H1 (cell line): Measurements from ENCODE around the gene ZBTB7A. TPM values are rescaled to one million over a fixed set of nuclear protein-coding genes. Genes with fewer than 3 reads are reported as not detected.
A peak's percentile ranks its signal among the peaks of the same experiment; 100 is the strongest.

Experiments used
- CTCF ChIA-PET: fragments of 300-600 bp; sonication (Branson Sonifier 250); formaldehyde crosslinking; loops from one replicate; lab custom pipeline; 2021; ENCODE audit not compliant: partially characterized antibody; lab: Charles Lee
- POLR2A ChIA-PET: fragments of 300-600 bp; sonication (Branson Sonifier 250); formaldehyde crosslinking; loops from one replicate; lab custom pipeline; 2021; ENCODE audit warnings: inconsistent platforms; ENCODE audit not compliant: partially characterized antibody; lab: Charles Lee
- DNase-seq, 2 experiments: peaks; one replicate each; pipeline versions ENCODE4 v3.0.0 to v3.0.0-alpha.2; 2010 to 2022; ENCODE audit warnings: low spot score in 2 of 2, low read depth in 1 of 2, mixed read lengths in 1 of 2
- FAIRE-seq: peaks from 2 replicates; lab custom pipeline; 2011; peaks lifted over from hg19 to GRCh38; lab: Jason Lieb, UNC
- H2AFZ ChIP-seq: 2 replicates; pipeline ENCODE4 v1.8.1; 2012; ENCODE audit warnings: low read length, inconsistent platforms
- H2AK5ac ChIP-seq: 2 replicates; pipeline ENCODE4 v1.6.1; 2013; ENCODE audit warnings: low read depth, low read length
- H2BK120ac ChIP-seq: replicated peaks from 2 replicates; pipeline ENCODE3; 2013; ENCODE audit warnings: low read depth, low read length, inconsistent platforms
- H2BK12ac ChIP-seq: 2 replicates; pipeline ENCODE4 v1.6.1; 2013; ENCODE audit warnings: low read depth, low read length
- H2BK15ac ChIP-seq: 2 replicates; pipeline ENCODE4 v1.6.1; 2013; ENCODE audit warnings: low read length
- H2BK20ac ChIP-seq: 2 replicates; pipeline ENCODE4 v1.6.1; 2013; ENCODE audit warnings: low read length
- H2BK5ac ChIP-seq: 2 replicates; pipeline ENCODE4 v1.6.1; 2013; ENCODE audit warnings: low read depth, low read length
- H3K14ac ChIP-seq: 2 replicates; pipeline ENCODE4 v1.6.1; 2013; ENCODE audit warnings: inconsistent platforms; ENCODE audit not compliant: insufficient read length
- H3K18ac ChIP-seq: 2 replicates; pipeline ENCODE4 v1.6.1; 2013; ENCODE audit warnings: low read length; ENCODE audit errors: extremely low read depth
- H3K23ac ChIP-seq: 2 replicates; pipeline ENCODE4 v1.6.1; 2013; ENCODE audit warnings: inconsistent platforms; ENCODE audit not compliant: insufficient read length
- H3K23me2 ChIP-seq: 2 replicates; pipeline ENCODE4 v1.6.1; 2013; ENCODE audit warnings: low read depth, low read length
- H3K27ac ChIP-seq: 2 replicates; pipeline ENCODE4 v1.6.1; 2011; ENCODE audit warnings: low read depth, low read length, inconsistent platforms
- H3K27me3 ChIP-seq, 4 experiments: replicated peaks in 1 of 4; 1 replicate in 1 of 4; 2 replicates in 3 of 4; pipeline versions ENCODE4 v1.6.1 to v1.8.1; 2011 to 2013; ENCODE audit warnings: low read length in 3 of 4, mild to moderate bottlenecking in 3 of 4, inconsistent platforms in 2 of 4, mixed read lengths in 2 of 4, moderate library complexity in 1 of 4; ENCODE audit not compliant: control insufficient read depth in 3 of 4, insufficient read depth in 3 of 4; ENCODE audit errors: extremely low read depth in 1 of 4
- H3K36me3 ChIP-seq, 4 experiments: 2 replicates each; pipeline versions ENCODE4 v1.6.1 to v1.8.1; 2011 to 2013; ENCODE audit warnings: mild to moderate bottlenecking in 4 of 4, low read length in 3 of 4, moderate library complexity in 2 of 4, control low read depth in 1 of 4, inconsistent platforms in 1 of 4; ENCODE audit not compliant: insufficient read depth in 4 of 4, control insufficient read depth in 2 of 4
- H3K4ac ChIP-seq: replicated peaks from 2 replicates; pipeline ENCODE3; 2013; ENCODE audit warnings: low read length, low read depth, mixed read lengths, inconsistent platforms; ENCODE audit not compliant: insufficient read length
- H3K4me1 ChIP-seq, 4 experiments: replicated peaks in 1 of 4; 1 replicate in 1 of 4; 2 replicates in 3 of 4; pipeline versions ENCODE4 v1.6.1 to v1.8.1; 2011 to 2013; ENCODE audit warnings: low read length in 3 of 4, inconsistent platforms in 2 of 4, mixed read lengths in 1 of 4; ENCODE audit not compliant: insufficient read depth in 4 of 4, control insufficient read depth in 3 of 4
- H3K4me2 ChIP-seq, 2 experiments: 2 replicates each; pipeline versions ENCODE4 v1.6.1 to v1.8.1; 2011 to 2013; ENCODE audit warnings: low read depth in 2 of 2, low read length in 2 of 2, control low read depth in 1 of 2, inconsistent platforms in 1 of 2, mild to moderate bottlenecking in 1 of 2; ENCODE audit not compliant: insufficient read depth in 1 of 2
- H3K4me3 ChIP-seq, 4 experiments: fragments of 200-600, 300-600 bp in 1 of 4; sonication (generic), shearing (Covaris generic), sonication (Bioruptor Twin) in 1 of 4; 2 replicates each; pipeline versions ENCODE4 v1.5.1 to v1.8.1; 2011 to 2016; ENCODE audit warnings: low read length in 4 of 4, low read depth in 3 of 4, control low read depth in 2 of 4, inconsistent platforms in 2 of 4, mild to moderate bottlenecking in 2 of 4, mixed read lengths in 1 of 4, moderate library complexity in 1 of 4; ENCODE audit not compliant: insufficient read depth in 2 of 4; ENCODE audit errors: extremely low read depth in 1 of 4
- H3K56ac ChIP-seq: replicated peaks from 2 replicates; pipeline ENCODE3; 2013; ENCODE audit warnings: low read depth, mild to moderate bottlenecking, mixed read lengths, low read length, inconsistent platforms; ENCODE audit not compliant: insufficient read length
- H3K79me1 ChIP-seq: 2 replicates; pipeline ENCODE4 v1.6.1; 2013; ENCODE audit warnings: low read depth, low read length, control low read depth
- H3K79me2 ChIP-seq, 2 experiments: 2 replicates each; pipeline versions ENCODE4 v1.6.1 to v1.8.1; 2012 to 2013; ENCODE audit warnings: low read length in 2 of 2, mild to moderate bottlenecking in 2 of 2, inconsistent platforms in 1 of 2; ENCODE audit not compliant: insufficient read depth in 2 of 2, control insufficient read depth in 1 of 2
- H3K9ac ChIP-seq, 4 experiments: replicated peaks in 1 of 4; 1 replicate in 1 of 4; 2 replicates in 3 of 4; pipeline versions ENCODE4 v1.6.1 to v1.8.1; 2011 to 2013; ENCODE audit warnings: low read depth in 3 of 4, low read length in 3 of 4, control low read depth in 2 of 4, mild to moderate bottlenecking in 2 of 4, moderate library complexity in 2 of 4, inconsistent platforms in 1 of 4; ENCODE audit errors: extremely low read depth in 1 of 4
- H3K9me3 ChIP-seq, 2 experiments: 2 replicates each; pipeline versions ENCODE4 v1.6.1 to v1.8.1; 2012 to 2013; ENCODE audit warnings: mild to moderate bottlenecking in 2 of 2, moderate library complexity in 2 of 2, control low read depth in 1 of 2, inconsistent platforms in 1 of 2, low read depth in 1 of 2, low read length in 1 of 2, mixed read lengths in 1 of 2; ENCODE audit not compliant: insufficient read depth in 2 of 2
- H4K20me1 ChIP-seq, 2 experiments: replicated peaks in 1 of 2; 2 replicates each; pipeline versions ENCODE3 to v1.8.1; 2011 to 2013; ENCODE audit warnings: inconsistent platforms in 2 of 2, low read length in 2 of 2, mild to moderate bottlenecking in 1 of 2; ENCODE audit not compliant: insufficient read depth in 2 of 2, control insufficient read depth in 1 of 2
- H4K5ac ChIP-seq: 2 replicates; pipeline ENCODE4 v1.6.1; 2013; ENCODE audit warnings: low read length, low read depth, mixed read lengths, inconsistent platforms; ENCODE audit not compliant: insufficient read length
- H4K8ac ChIP-seq: 2 replicates; pipeline ENCODE4 v1.8.0; 2013; ENCODE audit warnings: mild to moderate bottlenecking, moderate library complexity, low read length, inconsistent platforms; ENCODE audit not compliant: insufficient read depth; ENCODE audit errors: extremely low read depth
- H4K91ac ChIP-seq: replicated peaks from 2 replicates; pipeline ENCODE3; 2013; ENCODE audit warnings: low read length, mixed read lengths, inconsistent platforms; ENCODE audit not compliant: insufficient read length
- CEBPB ChIP-seq: IDR thresholded peaks from 2 replicates; pipeline ENCODE4 v1.6.1; 2012; ENCODE audit warnings: low read depth, low read length
- KDM5A ChIP-seq: fragments of 200-600 bp; IDR thresholded peaks from 2 replicates; pipeline ENCODE4 v1.7.1; 2012; ENCODE audit warnings: mild to moderate bottlenecking, low read length, inconsistent platforms, mixed read lengths
- SAP30 ChIP-seq: fragments of 300-600 bp; sonication (generic); IDR thresholded peaks from 2 replicates; pipeline ENCODE4 v1.7.1; 2012; ENCODE audit warnings: low read length, moderate library complexity, mild to moderate bottlenecking, inconsistent platforms; ENCODE audit not compliant: insufficient read depth, insufficient replicate concordance
- WGBS, 2 experiments: shearing (Covaris generic) in 1 of 2; methylation state at CpG; one replicate each; pipeline versions ENCODE4 v1.1.6 to v1.1.7; 2013 to 2015; ENCODE audit warnings: low lambda C conversion rate in 2 of 2, mixed read lengths in 2 of 2, inconsistent platforms in 1 of 2, low coverage in 1 of 2, missing lambda C conversion rate in 1 of 2; ENCODE audit not compliant: insufficient replicate concordance in 2 of 2, insufficient coverage in 1 of 2, insufficient read length in 1 of 2; ENCODE audit errors: extremely low coverage in 1 of 2, missing lambda C conversion rate in 1 of 2; 5-methylcytosine and 5-hydroxymethylcytosine counted together
- polyA plus RNA-seq, 7 experiments: library from polyadenylated mRNA; depleted of rRNA in 3 of 7; stranded (reverse) in 5 of 7; unstranded in 2 of 7; fragments of >200 nt in 5 of 7; fragments of 200-250 nt in 2 of 7; gene quantifications; 1 replicate in 5 of 7; 2 replicates in 1 of 7; 4 replicates in 1 of 7; pipeline versions ENCODE4 v1.2.1 to v1.2.3, GENCODE V29; 2011 to 2013; ENCODE audit warnings: missing spikeins in 2 of 7, mixed read lengths in 2 of 7
- total RNA-seq: library from RNA; stranded (reverse); fragmentation: NEBNext Ultra II Directional; extraction: Animal tissue kit (Norgen Biotek cat#: 25700); gene quantifications from 2 replicates; pipeline ENCODE4 v1.2.1, GENCODE V29; 2021

Gene ZBTB7A
- total and polyA plus RNA-seq, 2 of the 8 experiments (the other 6 are each of a cell fraction or from before 2014, with no cell fraction given) = 5.6 to 17.8 TPM

DNA sequence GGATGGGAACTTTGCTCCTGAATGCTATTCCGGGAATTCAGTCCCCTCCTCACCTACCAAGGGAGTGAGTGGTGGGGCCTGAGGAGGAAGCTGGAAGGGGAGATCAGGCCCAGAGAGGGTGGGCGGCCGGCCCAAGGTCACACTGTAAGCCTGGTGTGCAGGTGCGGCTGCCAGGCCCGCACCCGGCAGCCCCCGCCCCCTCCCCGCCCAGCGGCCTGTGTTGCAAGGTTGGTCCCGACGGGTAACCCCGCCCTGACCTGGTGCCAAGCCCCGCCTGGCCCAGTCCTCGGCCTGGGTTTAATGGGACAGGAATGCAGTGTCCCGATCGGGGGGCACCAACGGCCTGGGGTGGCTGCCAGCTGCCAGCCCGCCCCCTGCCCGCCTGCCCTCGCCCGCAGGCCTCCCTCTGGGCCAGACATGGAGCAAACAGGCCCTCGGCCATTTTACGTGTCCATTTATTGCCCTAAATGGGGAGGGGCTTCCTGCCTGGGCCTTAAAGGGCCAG lies 5.5 kb downstream of the ZBTB7A start:
- 85% methylated on average over 16 of the region's 23 CpGs; no CpG with 5 or more reads in 1 of the 2 experiments for WGBS, 2 experiments
- no peak for FAIRE-seq
- CTCF ChIA-PET = interaction anchor here (1.7 kb wide), 1 partner anchor 57 kb away, joined by 4 read pairs; no protein-coding TSS in a partner anchor

More for the DNA sequence above, 5.5 kb downstream of the ZBTB7A start:
- 0 out of 2 replicates have a peak, but pooled peaks have one; percentile 17 for TF ChIP-seq CEBPB
- TF ChIP-seq KDM5A = no peak
- TF ChIP-seq SAP30 = no peak
- Histone ChIP-seq H4K20me1 (peaks cover 35 to 37% of the 10 kb centered on the region in 2 experiments), H2BK12ac (no peak overlapping the region), H4K8ac (no peak overlapping the region), H4K91ac (no peak overlapping the region), H3K9ac (no peak overlapping the region), H3K79me1 (peaks cover 10% of the 10 kb centered on the region), H3K23ac (no peak overlapping the region), H3K79me2 (peaks cover 24 to 79% of the 10 kb centered on the region in 2 experiments; a peak in 3 of 4 replicates), H3K4me1 (peaks cover 0 to 39% (median 20%) of the 10 kb centered on the region in 4 experiments; a peak in 5 of 7 replicates), H2AK5ac (no peak overlapping the region), H2AFZ (no peak overlapping the region), H3K4ac (no peak overlapping the region), H3K18ac (no peak overlapping the region), H3K36me3 (no peaks in the 10 kb centered on the region), H2BK120ac (no peak overlapping the region), H3K23me2 (peaks cover 4% of the 10 kb centered on the region; the same call in 1 of the 2 replicates), H3K27me3 (no peaks in the 10 kb centered on the region), H2BK20ac (no peak overlapping the region), H3K4me3 (no peak overlapping the region), H3K56ac (no peak overlapping the region), H3K4me2 (peak overlapping the region in 1 of 2 experiments; percentile 32; a peak in 1 of 4 replicates), H3K27ac (no peak overlapping the region), H3K9me3 (no peaks in the 10 kb centered on the region), H2BK5ac (no peak overlapping the region), H3K14ac (no peak overlapping the region), H2BK15ac (no peak overlapping the region), H4K5ac (no peak overlapping the region)
- POLR2A ChIA-PET = interaction anchor here (0.9 to 3.8 kb wide), 6 partner anchors 14 to 76 kb away, joined by 3 to 22 read pairs (median 4); no protein-coding TSS in a partner anchor
- DNase-seq = no peak
